ENCODE data around the gene PDE8B.

GRCh38 chr5:77202145-77202544, 8.3 kb upstream of the PDE8B start:
- TF ChIP-seq CTCF (IDR thresholded peaks at IDR 0.05), result no peak
- no peak for TF ChIP-seq POLR2AphosphoS5 (IDR thresholded peaks at IDR 0.05)
